Measurements from ENCODE around the gene CCDC188.
A peak's percentile ranks its signal among the peaks of the same experiment; 100 is the strongest.
"Not testable (repeated sequence)": the region's sequence is repeated elsewhere in the genome, so short reads cannot be mapped to it uniquely, and the experiment has no call there.

The CCDC188 gene

GRCh38 chr22:20169253-20169822, 18.5 kb upstream of the CCDC188 start:
- DNase-seq, result no peak

- DNase-seq, result no peak
Observed at GRCh38 chr22:20167643-20168322, 16.9 kb upstream of the CCDC188 start.

GRCh38 chr22:20166703-20167102, 15.8 kb upstream of the CCDC188 start:
- no peak for DNase-seq

GRCh38 chr22:20165913-20166312, 15.1 kb upstream of the CCDC188 start:
- no peak for DNase-seq

- DNase-seq, result no peak
Observed at GRCh38 chr22:20165421-20165820, 14.6 kb upstream of the CCDC188 start.

- no peak for DNase-seq
Observed at GRCh38 chr22:20164863-20165262, 14.0 kb upstream of the CCDC188 start.

GRCh38 chr22:20160041-20160440, 9.2 kb upstream of the CCDC188 start:
- DNase-seq, result no peak

GRCh38 chr22:20159531-20159930, 8.7 kb upstream of the CCDC188 start:
- not testable (repeated sequence) for DNase-seq

GRCh38 chr22:20159076-20159475, 8.2 kb upstream of the CCDC188 start:
- peak; percentile 51 to 84 for DNase-seq

- DNase-seq, result no peak
Observed at GRCh38 chr22:20158391-20159036, 7.7 kb upstream of the CCDC188 start.

- no peak for DNase-seq
Observed at GRCh38 chr22:20157430-20158183, 6.8 kb upstream of the CCDC188 start.

GRCh38 chr22:20156611-20157429, 6.0 kb upstream of the CCDC188 start:
- DNase-seq, result peak in 1 of 2 experiments; percentile 86

- DNase-seq, result no peak
Observed at GRCh38 chr22:20156042-20156389, 5.2 kb upstream of the CCDC188 start.

GRCh38 chr22:20155330-20156041, 4.6 kb upstream of the CCDC188 start:
- peak; percentile 94 to 97 for DNase-seq

GRCh38 chr22:20154602-20155187, 3.8 kb upstream of the CCDC188 start:
- DNase-seq, result peak; percentile 40 to 68

- no peak for DNase-seq
Observed at GRCh38 chr22:20153945-20154344, 3.1 kb upstream of the CCDC188 start.

GRCh38 chr22:20152464-20152890, 1.6 kb upstream of the CCDC188 start:
- DNase-seq, result no peak

GRCh38 chr22:20151276-20151588, 377 bp upstream of the CCDC188 start:
- no peak for DNase-seq

- no peak for DNase-seq
Observed at GRCh38 chr22:20149257-20150250, 1.3 kb downstream of the CCDC188 start.

- no peak for DNase-seq
Observed at GRCh38 chr22:20148414-20148813, 2.4 kb downstream of the CCDC188 start.
